Inflammatory macrophage treated with lipopolysaccharide for 1 hour (primary cell): ENCODE measurements around the gene CADM1.

ENCODE experiments used
- DNase-seq, 2 donors: peaks; one replicate each; pipeline ENCODE4 v3.0.0-alpha.2; 2020 to 2022

CADM1 gene

GRCh38 chr11:115311949-115312348 is 192.3 kb downstream of the CADM1 start:
- no peak for DNase-seq

GRCh38 chr11:115306689-115307088 is 197.5 kb downstream of the CADM1 start:
- DNase-seq, result no peak

DNA sequence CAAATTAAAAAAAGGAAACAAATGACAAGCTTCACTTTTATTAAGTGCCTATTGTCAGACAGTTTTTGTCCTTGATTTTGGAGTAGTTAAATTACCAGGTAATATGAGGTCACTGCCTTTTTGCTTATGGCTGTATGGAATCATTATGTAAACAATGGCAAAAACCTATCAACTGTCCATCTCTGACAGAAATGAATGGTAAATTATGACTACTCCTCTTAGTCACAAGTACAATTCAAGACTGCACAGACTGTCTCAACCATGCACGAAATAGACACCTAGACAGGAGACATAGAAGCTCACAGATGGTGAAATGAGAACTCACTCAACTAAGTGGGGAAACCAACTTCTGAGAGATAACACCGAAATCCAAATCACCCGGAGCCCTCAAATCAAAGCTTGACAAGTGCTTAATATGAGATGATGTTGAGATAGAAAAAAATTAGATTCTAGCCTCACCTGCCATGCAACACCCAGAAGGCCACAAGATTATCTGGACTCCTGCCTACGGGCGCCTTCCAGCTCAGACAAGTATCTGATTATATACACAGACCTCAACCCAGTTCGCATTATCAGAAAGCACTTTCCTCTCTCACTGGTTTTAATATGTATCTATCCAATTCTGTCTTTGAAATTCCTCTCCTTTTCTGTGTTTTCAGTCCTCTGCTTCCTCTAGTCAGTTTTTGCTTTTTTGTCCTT is 199.3 kb downstream of the CADM1 start:
- no peak for DNase-seq

DNA sequence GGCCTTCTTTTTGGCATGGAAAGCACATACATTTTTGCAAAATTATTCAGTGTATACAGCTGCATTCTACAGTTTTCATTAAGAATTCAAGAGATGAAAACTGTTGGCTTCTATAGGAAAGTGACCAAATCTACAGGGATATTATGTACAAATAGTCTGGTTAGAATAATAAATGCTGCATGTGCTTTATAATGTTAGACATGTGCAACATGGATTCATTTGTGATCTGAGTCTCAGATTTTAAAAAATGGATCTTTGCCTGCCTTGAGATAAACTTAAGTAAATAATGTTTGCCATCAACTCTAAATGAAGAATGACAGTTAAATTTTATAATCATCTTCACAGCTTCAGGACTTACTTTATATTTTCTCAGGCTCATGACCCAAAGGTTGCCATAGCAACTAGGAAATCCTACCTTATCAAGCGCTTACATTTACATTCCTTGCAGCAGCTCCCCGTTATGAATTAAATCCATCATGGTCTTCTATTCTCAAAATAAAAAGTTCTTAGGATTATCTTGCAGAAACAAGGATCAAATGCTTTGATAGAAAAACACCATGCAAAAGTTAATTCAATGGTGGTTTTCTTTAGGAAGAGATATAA is 200.2 kb downstream of the CADM1 start:
- no peak for DNase-seq

GRCh38 chr11:115302946-115303703 is 201.1 kb downstream of the CADM1 start:
- no peak for DNase-seq

DNA sequence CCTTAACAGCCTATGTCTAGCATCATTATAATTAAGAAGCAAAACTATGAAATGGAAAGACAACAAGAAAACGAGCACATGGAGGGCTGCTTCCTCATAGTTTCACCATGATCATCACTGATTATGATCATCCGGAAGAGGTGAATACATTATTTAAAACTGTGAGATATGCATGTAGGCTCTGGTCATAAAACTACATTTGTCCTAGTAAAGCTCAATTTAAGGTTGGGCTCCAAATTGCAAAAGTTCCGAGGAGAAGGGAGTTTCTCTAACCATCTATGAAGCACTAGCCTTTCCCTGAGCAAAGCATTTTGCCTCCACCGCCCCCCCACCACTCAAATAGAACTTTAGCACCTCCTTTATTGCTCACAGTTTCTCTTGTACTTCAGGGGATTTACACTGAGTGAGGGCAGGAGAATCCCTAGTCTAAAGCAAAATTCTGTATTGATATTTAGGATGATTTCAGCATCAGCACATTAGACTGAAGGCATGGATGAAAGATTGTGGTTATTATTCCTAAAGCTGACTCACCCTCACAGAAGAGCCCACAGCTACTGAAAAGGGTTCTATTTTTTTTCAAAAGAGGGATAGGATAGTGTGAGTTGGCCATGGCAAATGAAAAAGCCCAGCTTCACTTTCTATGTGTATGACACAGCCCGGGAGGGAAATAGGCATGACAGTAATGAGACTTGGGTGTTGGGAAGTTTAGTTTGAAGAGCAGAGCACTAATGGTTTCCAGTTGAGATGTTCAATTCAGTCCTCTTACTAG is 203.4 kb downstream of the CADM1 start:
- DNase-seq, result no peak

DNA sequence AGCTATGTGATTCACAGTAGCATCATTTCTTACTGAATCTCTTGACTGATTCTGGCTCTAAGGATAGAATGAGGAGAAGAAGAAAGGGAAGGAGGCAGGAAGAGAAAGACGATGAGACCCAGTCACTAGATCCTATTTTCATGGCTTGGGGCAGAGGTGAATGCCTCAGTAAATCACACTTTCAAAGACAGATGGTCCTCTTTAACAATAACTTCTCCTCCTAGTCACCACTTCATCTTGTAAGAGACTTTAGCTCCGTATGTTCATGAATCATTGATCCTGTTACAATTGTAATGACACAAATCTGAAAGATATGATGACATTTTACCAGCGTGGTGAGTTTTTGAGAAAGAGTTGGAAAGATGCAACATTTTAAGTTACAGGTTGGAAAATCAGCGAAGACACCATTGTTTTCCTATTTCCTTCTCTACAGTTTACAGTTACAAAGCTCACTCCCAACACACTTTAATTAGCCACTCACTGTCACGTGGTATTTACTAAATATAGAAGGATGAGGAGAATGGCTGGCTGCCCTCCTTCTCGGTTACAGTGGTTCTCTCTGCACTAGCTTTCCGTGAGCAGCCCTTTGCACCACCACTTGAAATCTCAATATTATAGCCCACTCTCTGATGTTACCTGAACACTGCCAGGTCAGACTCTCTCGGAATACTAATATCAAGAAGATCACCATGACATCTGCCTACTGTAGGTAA is 205.8 kb downstream of the CADM1 start:
- no peak for DNase-seq

DNA sequence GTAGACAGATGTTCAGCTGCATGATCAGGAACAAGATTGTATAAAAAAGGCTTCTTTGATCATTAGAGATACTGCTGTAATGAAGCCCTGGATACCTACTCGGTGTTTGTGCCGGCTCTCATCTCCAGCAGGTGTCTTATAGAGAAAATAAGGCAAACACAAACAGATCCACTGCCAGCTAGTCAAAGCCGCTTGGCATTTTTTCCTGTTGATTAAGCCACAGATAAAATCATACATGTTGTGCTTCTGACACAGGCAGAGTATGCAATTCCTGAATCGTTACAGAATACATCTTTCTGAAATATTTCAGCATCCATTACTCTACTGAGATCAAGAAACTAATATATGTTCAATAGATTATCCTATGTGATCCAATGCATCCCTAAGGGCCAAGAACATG is 206.9 kb downstream of the CADM1 start:
- DNase-seq, result no peak

DNA sequence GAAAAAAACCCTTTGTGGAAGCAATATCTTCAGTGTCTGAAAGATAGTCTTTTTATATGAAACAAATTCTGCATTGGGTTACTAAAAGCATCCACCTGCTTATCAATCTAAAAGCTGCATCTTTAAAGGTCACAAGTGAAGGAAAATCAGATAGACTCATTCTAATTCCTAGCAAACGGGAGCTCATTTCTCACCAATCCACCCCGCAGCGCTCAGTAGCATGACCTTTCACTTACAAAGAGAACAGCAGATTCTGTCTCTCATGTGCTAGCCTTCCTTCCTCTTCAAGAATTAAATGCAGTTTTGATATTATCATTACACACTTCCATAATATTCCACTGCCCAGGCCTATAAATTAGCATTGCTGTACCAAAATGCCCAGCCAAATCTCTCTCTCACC is 212.9 kb downstream of the CADM1 start:
- no peak for DNase-seq

- DNase-seq, result no peak
These were observed 213.3 kb downstream of the CADM1 start for GRCh38 chr11:115290893-115291292.

DNA sequence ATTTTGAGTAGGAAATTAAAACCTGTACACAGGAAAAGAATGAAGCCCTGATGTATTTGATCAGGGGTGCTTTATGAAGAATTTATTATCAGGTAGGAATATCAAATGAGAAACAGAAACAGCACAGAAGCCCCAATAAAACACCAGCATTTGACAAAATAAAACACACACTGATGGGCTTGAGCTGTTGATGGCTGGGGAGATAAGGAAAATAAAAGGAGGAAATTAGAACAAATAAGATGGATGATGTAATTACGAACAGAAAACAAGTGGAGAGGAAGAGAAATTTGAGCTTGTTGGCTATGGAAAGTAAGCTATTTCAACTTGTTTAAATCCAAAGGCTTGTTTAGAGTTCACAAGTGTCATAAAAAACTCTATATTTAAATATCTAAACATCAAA is 213.7 kb downstream of the CADM1 start:
- no peak for DNase-seq

DNA sequence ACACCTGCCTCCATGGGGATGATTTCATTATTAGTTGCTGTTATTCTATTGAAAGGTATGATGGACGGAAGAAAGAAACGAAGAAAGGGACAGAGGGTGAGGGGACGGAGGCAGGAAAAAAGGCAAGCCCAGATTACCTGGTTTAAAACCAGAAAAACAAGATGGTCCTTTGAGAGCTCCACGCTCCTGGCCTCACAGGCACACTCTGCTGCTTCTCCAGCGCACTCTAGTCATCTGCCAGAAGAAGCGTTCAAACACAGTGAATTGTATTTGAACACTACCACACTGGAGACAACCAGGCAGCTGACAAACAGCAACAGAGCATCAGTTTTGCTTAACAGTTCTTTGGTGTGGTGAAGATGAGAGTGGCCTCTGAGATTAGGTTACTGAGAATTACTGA is 216.9 kb downstream of the CADM1 start:
- no peak for DNase-seq

DNA sequence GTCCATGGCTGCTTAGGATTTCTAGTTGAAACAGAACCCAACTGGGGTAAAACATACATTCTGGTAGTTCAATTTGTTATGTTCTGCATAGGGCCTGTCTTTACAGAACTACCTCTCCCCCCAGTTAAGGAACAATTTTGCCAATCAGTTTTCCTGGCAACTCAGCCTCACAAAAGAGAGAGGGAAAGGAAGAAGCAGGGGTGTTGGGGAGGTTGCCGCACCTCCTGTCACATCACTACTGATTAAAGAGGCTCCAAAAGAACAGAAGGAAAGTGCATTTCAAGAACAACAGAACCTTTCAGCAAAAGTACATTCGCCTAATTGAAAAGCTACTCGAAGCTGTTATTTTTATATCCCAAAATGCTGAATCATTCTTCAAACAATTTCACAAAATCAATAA is 217.6 kb downstream of the CADM1 start:
- DNase-seq, result no peak

GRCh38 chr11:115284773-115285172 is 219.4 kb downstream of the CADM1 start:
- DNase-seq, result no peak

DNA sequence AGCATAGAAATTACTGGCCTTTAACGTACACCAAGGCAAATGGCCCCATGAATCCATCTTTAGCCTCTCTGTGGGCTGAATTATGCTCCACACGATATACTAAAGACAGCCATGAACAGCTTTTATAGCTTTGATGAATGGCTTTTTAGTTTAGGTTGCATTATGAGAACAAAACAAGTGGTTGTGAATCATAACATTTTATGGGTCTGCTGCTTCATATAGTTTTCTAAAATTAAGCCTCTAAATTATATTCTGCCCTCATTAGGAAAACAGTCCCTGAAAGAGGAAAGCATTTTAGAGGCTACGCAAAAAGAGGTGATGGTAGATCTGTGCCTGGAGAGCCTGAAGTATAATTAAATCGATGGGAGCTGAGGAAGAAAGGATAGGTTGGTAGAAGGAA is 221.3 kb downstream of the CADM1 start:
- DNase-seq, result no peak

- DNase-seq, result no peak
These were observed 223.4 kb downstream of the CADM1 start for GRCh38 chr11:115280775-115281174.

DNA sequence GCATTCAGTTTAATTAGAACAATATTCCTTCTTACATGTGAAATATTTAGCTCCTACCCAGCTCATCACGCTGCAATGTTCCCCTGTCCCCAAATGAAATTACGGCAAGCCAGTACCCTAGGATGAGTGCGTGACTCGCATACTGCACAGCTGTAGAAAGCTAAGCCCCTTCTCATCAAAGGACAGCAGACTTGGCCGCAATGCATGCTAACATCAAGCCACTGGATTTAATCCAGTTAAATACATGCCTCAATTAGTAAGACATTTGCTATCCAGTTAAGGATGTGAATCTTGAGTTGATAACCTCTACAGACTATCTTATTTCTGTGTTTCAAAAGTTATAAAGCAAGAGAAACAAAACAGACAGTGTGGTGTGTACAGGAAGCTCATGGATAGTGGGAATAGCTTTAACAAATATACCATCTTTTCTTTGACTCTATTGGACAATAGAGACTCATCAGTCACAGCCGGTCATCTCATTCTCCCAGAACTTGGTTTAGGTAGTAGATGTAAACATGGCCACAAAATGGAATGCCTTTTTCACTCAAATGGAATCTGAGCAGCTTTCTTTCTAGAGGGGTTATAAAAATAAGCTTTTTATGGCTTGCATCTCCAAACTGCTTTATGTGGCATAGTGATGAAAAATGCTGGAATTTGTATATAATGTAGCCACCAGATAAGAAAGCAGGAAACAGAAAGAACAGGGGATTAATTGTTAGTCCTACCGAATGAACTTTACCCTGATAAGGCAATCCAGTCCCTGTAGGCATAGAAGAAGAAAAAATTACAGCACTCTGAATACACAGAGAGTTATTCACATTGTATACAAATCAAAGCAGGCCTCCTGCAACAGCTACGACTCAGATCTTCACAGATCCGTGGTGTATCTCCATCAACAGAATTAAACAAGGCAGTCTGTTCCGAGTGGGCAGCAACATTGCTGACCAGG is 224.1 kb downstream of the CADM1 start:
- no peak for DNase-seq

DNA sequence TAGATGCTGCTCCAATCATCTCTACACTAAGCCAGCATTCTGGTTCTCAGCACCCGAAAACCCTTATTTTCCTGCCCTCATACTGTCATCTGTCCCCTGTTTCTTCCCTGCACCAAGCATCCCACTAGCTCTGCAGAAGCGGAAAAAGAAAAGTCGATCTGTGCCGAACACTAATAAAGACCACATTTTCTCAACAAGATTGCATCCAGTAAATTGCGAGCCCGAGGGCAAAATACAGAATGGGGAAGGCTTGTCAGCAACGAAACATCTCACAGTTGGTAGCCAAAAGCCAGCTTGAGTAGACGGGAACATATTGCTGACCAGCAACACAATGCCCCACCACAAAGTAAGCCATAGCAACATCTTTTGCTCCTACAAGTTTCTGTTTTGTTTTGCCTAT is 227.4 kb downstream of the CADM1 start:
- no peak for DNase-seq

- no peak for DNase-seq
These were observed 228.0 kb downstream of the CADM1 start for GRCh38 chr11:115276191-115276590.

- no peak for DNase-seq
These were observed 229.2 kb downstream of the CADM1 start for GRCh38 chr11:115275045-115275444.

- no peak for DNase-seq
These were observed 231.3 kb downstream of the CADM1 start for GRCh38 chr11:115272925-115273324.

DNA sequence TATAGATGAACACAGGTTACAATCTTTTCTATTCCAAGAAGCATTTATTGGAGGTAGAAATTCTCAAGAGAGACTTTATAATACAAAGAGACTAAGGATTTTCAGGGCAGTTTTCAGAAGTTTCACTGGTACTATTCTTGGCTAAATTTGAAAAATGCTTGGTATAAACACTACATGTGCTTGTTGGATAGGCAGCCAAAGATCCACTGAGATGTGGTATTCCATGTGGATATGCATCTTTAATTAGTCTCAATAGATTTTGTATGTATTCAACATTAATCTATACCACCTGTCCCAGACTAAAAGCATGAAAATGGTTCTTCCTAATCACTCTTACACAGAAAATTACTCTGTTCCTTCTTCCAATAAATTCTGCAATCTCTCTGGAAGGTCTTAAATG is 232.6 kb downstream of the CADM1 start:
- no peak for DNase-seq
